Stimulated activated CD4-positive, alpha-beta T cell treated with anti-CD3 and anti-CD28 coated beads, Interleukin-4, amount 100 ng/mL, for 48 hours (primary cell): Measurements from ENCODE around the gene HOATZ.

Experiments used
- DNase-seq, 2 donors: peaks; one replicate each; pipeline ENCODE4 v3.0.0-alpha.2; 2020; ENCODE audit warnings: low read depth in 2 of 2

HOATZ gene

GRCh38 chr11:111581341-111581740 is 66.8 kb downstream of the HOATZ start:
- DNase-seq = no peak

- DNase-seq = no peak
Observed at GRCh38 chr11:111582163-111582562, 67.6 kb downstream of the HOATZ start.

- no peak for DNase-seq
Observed at GRCh38 chr11:111582881-111583280, 68.3 kb downstream of the HOATZ start.

- DNase-seq = no peak
Observed at GRCh38 chr11:111585371-111585770, 70.8 kb downstream of the HOATZ start.

GRCh38 chr11:111586388-111586831 is 71.8 kb downstream of the HOATZ start:
- no peak for DNase-seq
